ENCODE data around the gene STAMBP. TPM values are rescaled to one million over a fixed set of nuclear protein-coding genes. Genes with fewer than 3 reads are reported as not detected.

STAMBP gene
- total and polyA plus RNA-seq, 2 of the 13 experiments (the other 11 are each of a cell fraction or from before 2014, with no cell fraction given), result 49.6 to 53.2 TPM

- intact Hi-C loops (cut with micrococcal nuclease; ENCODE audit: unreplicated experiment) (no loop called here), in situ Hi-C loops (cut with HindIII; ENCODE audit: extremely low pct_ligation_motif_present, low pct_unique_long_range_greater_than_20kb) (loop anchor here (25.0 kb wide), 1 partner anchor 301 kb away; the partner anchor contains the start of gene BOLA3)
- ATAC-seq, result peak; percentile 43; the same call in 2 of the 3 replicates
- WGBS (ENCODE audit: low lambda C conversion rate), result 96% methylated on average over 15 of the region's 17 CpGs
- H3K4me1 ChIP-seq (ENCODE audit: insufficient read depth, low read length), result peaks cover 10% of the 10 kb centered on the region
- no peak overlapping the region for H3K4me2 ChIP-seq (ENCODE audit: low read depth, low read length)
- peaks cover 3 to 34% of the 10 kb centered on the region in 2 experiments for H3K36me3 ChIP-seq (replicated peaks in 1 of 2; ENCODE audit: control insufficient read depth in 1 of 2, insufficient read depth in 2 of 2, low read length in 2 of 2)
- no peak overlapping the region for H3K4me3 ChIP-seq (replicated peaks in 1 of 3; ENCODE audit: insufficient read depth in 1 of 3, low read depth in 2 of 3, low read length in 3 of 3)
- no peaks in the 10 kb centered on the region for H3K9me3 ChIP-seq (ENCODE audit: low read length)
- no TSS peak for BruUV-seq (replicated peaks)
- no peaks in the 10 kb centered on the region for H3K27me3 ChIP-seq (ENCODE audit: control insufficient read depth in 1 of 2, insufficient read depth in 2 of 2, low read length in 2 of 2)
- TF ChIP-seq SRSF4 (IDR thresholded peaks at IDR 0.05; ENCODE audit: low read depth, low read length, poor library complexity, severe bottlenecking) (no peak), ZNF331 (CRISPR knock-in tag; IDR thresholded peaks at IDR 0.05) (no peak), ZNF44 (CRISPR knock-in tag; IDR thresholded peaks at IDR 0.05) (no peak), POGZ (CRISPR knock-in tag; IDR thresholded peaks at IDR 0.05) (no peak), ATF7-NPFF (CRISPR knock-in tag; IDR thresholded peaks at IDR 0.05; ENCODE audit: low read depth) (no peak), ZFAT (CRISPR knock-in tag; conservative IDR thresholded peaks at IDR 0.05) (no peak)
- no peak for FAIRE-seq
- ChIA-PET POLR2A (no interaction called here), CTCF (ENCODE audit: low intra/inter-chr PET ratio, low total read pairs) (no interaction called here)
- no peak overlapping the region for H3K9ac ChIP-seq (ENCODE audit: insufficient read depth, low read depth, low read length)
- DNase-seq (ENCODE audit: low spot score), result no peak
- no peaks in the 10 kb centered on the region for H3K79me2 ChIP-seq (ENCODE audit: insufficient read depth, low read length)
- H2AFZ ChIP-seq (ENCODE audit: low read length), result no peak overlapping the region
- H3K27ac ChIP-seq (ENCODE audit: extremely low read length, insufficient read depth, low read length), result no peak overlapping the region
- no peaks in the 10 kb centered on the region for H4K20me1 ChIP-seq (ENCODE audit: insufficient read depth, low read length)
Observed at GRCh38 chr2:73836141-73836943, 7.6 kb downstream of the STAMBP start.
